ENCODE results near the gene ENOX1. TPM values are rescaled to one million over a fixed set of nuclear protein-coding genes. Genes with fewer than 3 reads are reported as not detected.

ENOX1 gene
- total and polyA plus RNA-seq, 7 donors, result 0.23 to 20.2 (median 11.1) TPM

GRCh38 chr13:43343645-43344044 is 443.1 kb downstream of the ENOX1 start:
- H3K27ac ChIP-seq, result no peak overlapping the region
- no peaks in the 10 kb centered on the region for H3K27me3 ChIP-seq
- DNase-seq, result no peak
- H3K9me3 ChIP-seq, result no peaks in the 10 kb centered on the region
- TF ChIP-seq CTCF (IDR thresholded peaks at IDR 0.05) (no peak), EP300 (IDR thresholded peaks at IDR 0.05) (no peak)
- no peak overlapping the region for H3K4me3 ChIP-seq
- intact Hi-C loops (cut with DNase I), result no loop called here
- H3K4me1 ChIP-seq, result no peaks in the 10 kb centered on the region
- peaks cover 0 to 16% (median 0%) of the 10 kb centered on the region in 4 donors for H3K36me3 ChIP-seq
- WGBS, 2 donors, result 70 to 91% methylated on average over 2 of the region's 2 CpGs

GRCh38 chr13:43339805-43340550 is 446.8 kb downstream of the ENOX1 start:
- H3K9me3 ChIP-seq, result no peaks in the 10 kb centered on the region
- peaks cover 0 to 21% (median 17%) of the 10 kb centered on the region in 4 donors for H3K4me1 ChIP-seq
- H3K27ac ChIP-seq, result no peak overlapping the region
- no peak for DNase-seq
- no peak overlapping the region for H3K4me3 ChIP-seq
- no peaks in the 10 kb centered on the region for H3K27me3 ChIP-seq
- peaks cover 0 to 9% (median 0%) of the 10 kb centered on the region in 4 donors for H3K36me3 ChIP-seq
- intact Hi-C loops (cut with DNase I), result no loop called here
- WGBS, 2 donors, result 85 to 88% methylated on average over 4 of the region's 4 CpGs
- TF ChIP-seq CTCF (IDR thresholded peaks at IDR 0.05) (no peak), POLR2AphosphoS5 (IDR thresholded peaks at IDR 0.05) (no peak), POLR2A (IDR thresholded peaks at IDR 0.05) (no peak), EP300 (IDR thresholded peaks at IDR 0.05) (no peak)

GRCh38 chr13:43339145-43339804 is 447.5 kb downstream of the ENOX1 start:
- Histone ChIP-seq H3K4me3 (no peak overlapping the region), H3K27ac (peak overlapping the region in 1 of 4 donors; percentile 33), H3K27me3 (no peaks in the 10 kb centered on the region), H3K9me3 (no peaks in the 10 kb centered on the region), H3K4me1 (peaks cover 0 to 25% (median 18%) of the 10 kb centered on the region in 4 donors), H3K36me3 (peaks cover 0 to 7% (median 0%) of the 10 kb centered on the region in 4 donors)
- DNase-seq, result no peak
- WGBS, 2 donors, result 85 to 94% methylated on average over 7 of the region's 7 CpGs
- TF ChIP-seq POLR2A (IDR thresholded peaks at IDR 0.05) (no peak), EP300 (IDR thresholded peaks at IDR 0.05) (no peak), POLR2AphosphoS5 (IDR thresholded peaks at IDR 0.05) (no peak), CTCF (IDR thresholded peaks at IDR 0.05) (no peak)
- intact Hi-C loops (cut with DNase I), result no loop called here

- no peaks in the 10 kb centered on the region for H3K36me3 ChIP-seq
- no peaks in the 10 kb centered on the region for H3K9me3 ChIP-seq
- H3K27me3 ChIP-seq, result no peaks in the 10 kb centered on the region
- peaks cover 0 to 38% (median 33%) of the 10 kb centered on the region in 4 donors for H3K4me1 ChIP-seq
- peak in 3 of 4 donors; percentile 24 to 67 (median 35) for TF ChIP-seq POLR2AphosphoS5 (IDR thresholded peaks at IDR 0.05)
- peak in 2 of 4 donors; percentile 34 to 82 for TF ChIP-seq EP300 (IDR thresholded peaks at IDR 0.05)
- TF ChIP-seq POLR2A (IDR thresholded peaks at IDR 0.05), result no peak
- intact Hi-C loops (cut with DNase I), result no loop called here
- H3K27ac ChIP-seq, result peak overlapping the region; percentile 39 to 73 (median 58)
- no peak for DNase-seq
- no peak overlapping the region for H3K4me3 ChIP-seq
These were observed 451.0 kb downstream of the ENOX1 start for GRCh38 chr13:43335764-43336163.

GRCh38 chr13:43333176-43333575 is 453.6 kb downstream of the ENOX1 start:
- H3K4me1 ChIP-seq, result peaks cover 0 to 39% (median 32%) of the 10 kb centered on the region in 4 donors
- intact Hi-C loops (cut with DNase I), result no loop called here
- H3K27ac ChIP-seq, result peak overlapping the region in 2 of 4 donors; percentile 12 to 72

More at GRCh38 chr13:43333176-43333575, 453.6 kb downstream of the ENOX1 start:
- H3K27me3 ChIP-seq, result no peaks in the 10 kb centered on the region
- TF ChIP-seq CTCF (IDR thresholded peaks at IDR 0.05) (no peak), EP300 (IDR thresholded peaks at IDR 0.05) (no peak), POLR2A (IDR thresholded peaks at IDR 0.05) (no peak), POLR2AphosphoS5 (IDR thresholded peaks at IDR 0.05) (no peak)
- no peak overlapping the region for H3K4me3 ChIP-seq
- DNase-seq, result no peak
- no peaks in the 10 kb centered on the region for H3K9me3 ChIP-seq
- H3K36me3 ChIP-seq, result no peaks in the 10 kb centered on the region
- WGBS, 2 donors, result 86 to 94% methylated on average over 3 of the region's 3 CpGs
